NCI-H69 (cell line): ENCODE measurements around the gene VCL.

Experiments
- DNase-seq: peaks from one replicate; lab custom pipeline; 2025; lab: John Stamatoyannopoulos, UW

VCL gene

GRCh38 chr10:74151879-74152722 is 154.2 kb downstream of the VCL start:
- DNase-seq, result peak; percentile 23

GRCh38 chr10:74153123-74153522 is 155.2 kb downstream of the VCL start:
- no peak for DNase-seq

GRCh38 chr10:74153676-74154075 is 155.8 kb downstream of the VCL start:
- DNase-seq, result no peak

GRCh38 chr10:74156919-74157289 is 159.0 kb downstream of the VCL start:
- peak; percentile 8 for DNase-seq

GRCh38 chr10:74160013-74160412 is 162.1 kb downstream of the VCL start:
- no peak for DNase-seq

GRCh38 chr10:74163319-74164068 is 165.6 kb downstream of the VCL start:
- peak; percentile 62 for DNase-seq

GRCh38 chr10:74164716-74165529 is 167.0 kb downstream of the VCL start:
- DNase-seq, result no peak

GRCh38 chr10:74165530-74165901 is 167.6 kb downstream of the VCL start:
- no peak for DNase-seq

GRCh38 chr10:74167443-74167842 is 169.5 kb downstream of the VCL start:
- no peak for DNase-seq
